Aorta (tissue), 5 donors: ENCODE measurements around the gene CCM2. TPM values are rescaled to one million over a fixed set of nuclear protein-coding genes. Genes with fewer than 3 reads are reported as not detected.

Experiments
- ATAC-seq: fragments of 200-7000 bp; cut with Tn5 transposase; one replicate; pipeline ENCODE4 v1.9.1; 2022; ENCODE audit warnings: moderate library complexity; ENCODE audit not compliant: low FRiP score
- DNase-seq, 2 donors: peaks; one replicate each; pipeline ENCODE4 v3.0.0-alpha.2; 2020
- H3K27ac ChIP-seq, 2 donors: one replicate each; pipeline ENCODE4 v1.5.1; 2013; ENCODE audit warnings: low read length in 2 of 2, mild to moderate bottlenecking in 2 of 2, moderate library complexity in 2 of 2, control low read depth in 1 of 2, inconsistent platforms in 1 of 2, low read depth in 1 of 2
- H3K27me3 ChIP-seq, 2 donors: one replicate each; pipeline ENCODE4 v1.6.1; 2013; ENCODE audit warnings: control low read depth in 1 of 2, low read length in 1 of 2, mild to moderate bottlenecking in 1 of 2, moderate library complexity in 1 of 2; ENCODE audit not compliant: insufficient read depth in 2 of 2, control insufficient read depth in 1 of 2
- H3K36me3 ChIP-seq, 2 donors: one replicate each; pipeline ENCODE4 v1.6.1; 2013; ENCODE audit warnings: control low read depth in 1 of 2, low read length in 1 of 2, mild to moderate bottlenecking in 1 of 2; ENCODE audit not compliant: insufficient read depth in 2 of 2, control insufficient read depth in 1 of 2
- H3K4me1 ChIP-seq, 2 donors: one replicate each; pipeline ENCODE4 v1.6.1; 2013; ENCODE audit warnings: low read length in 2 of 2, control low read depth in 1 of 2, mild to moderate bottlenecking in 1 of 2, moderate library complexity in 1 of 2; ENCODE audit not compliant: insufficient read depth in 2 of 2, control insufficient read depth in 1 of 2
- H3K4me3 ChIP-seq, 2 donors: one replicate each; pipeline ENCODE4 v1.5.1; 2013; ENCODE audit warnings: low read length in 2 of 2, control low read depth in 1 of 2, mild to moderate bottlenecking in 1 of 2
- H3K9me3 ChIP-seq: one replicate; pipeline ENCODE4 v1.6.1; 2013; ENCODE audit warnings: mild to moderate bottlenecking, low read length; ENCODE audit not compliant: control insufficient read depth
- WGBS, 2 donors: extraction: QIAGEN DNeasy Blood & Tissue Kit; methylation state at CpG; one replicate each; pipeline ENCODE4 v1.1.7; 2013; 5-methylcytosine and 5-hydroxymethylcytosine counted together
- intact Hi-C, 2 donors: fragments of 100-400 bp; cut with DNase I; formaldehyde crosslinking; loops; one replicate each; pipeline versions ENCODE4 v1.14.2 to v1.15.0; 2022
- polyA plus RNA-seq, 2 donors: library from polyadenylated mRNA; stranded (reverse); fragments of 200-250 nt; gene quantifications; one replicate each; pipeline ENCODE4 v1.2.3, GENCODE V29; 2013
- total RNA-seq, 2 donors: library from RNA; stranded (reverse); fragmentation: NEBNext Ultra II Directional; extraction: Animal tissue kit (Norgen Biotek cat#: 25700); gene quantifications; one replicate each; pipeline ENCODE4 v1.2.1, GENCODE V29; 2021
- donor health status: healthy with polysubstance abuse.
- donor health status: Bipolar disorder and iron deficiency.
- donor health status: DM: no; HTN: no; CAD: no.
- donor health status: DM: no; HTN: no; CAD: no.
- donor health status: DM: yes; HTN: yes; CAD: no.

CCM2 gene
- total and polyA plus RNA-seq, 4 donors, result 32.7 to 49.1 (median 40.1) TPM

DNA sequence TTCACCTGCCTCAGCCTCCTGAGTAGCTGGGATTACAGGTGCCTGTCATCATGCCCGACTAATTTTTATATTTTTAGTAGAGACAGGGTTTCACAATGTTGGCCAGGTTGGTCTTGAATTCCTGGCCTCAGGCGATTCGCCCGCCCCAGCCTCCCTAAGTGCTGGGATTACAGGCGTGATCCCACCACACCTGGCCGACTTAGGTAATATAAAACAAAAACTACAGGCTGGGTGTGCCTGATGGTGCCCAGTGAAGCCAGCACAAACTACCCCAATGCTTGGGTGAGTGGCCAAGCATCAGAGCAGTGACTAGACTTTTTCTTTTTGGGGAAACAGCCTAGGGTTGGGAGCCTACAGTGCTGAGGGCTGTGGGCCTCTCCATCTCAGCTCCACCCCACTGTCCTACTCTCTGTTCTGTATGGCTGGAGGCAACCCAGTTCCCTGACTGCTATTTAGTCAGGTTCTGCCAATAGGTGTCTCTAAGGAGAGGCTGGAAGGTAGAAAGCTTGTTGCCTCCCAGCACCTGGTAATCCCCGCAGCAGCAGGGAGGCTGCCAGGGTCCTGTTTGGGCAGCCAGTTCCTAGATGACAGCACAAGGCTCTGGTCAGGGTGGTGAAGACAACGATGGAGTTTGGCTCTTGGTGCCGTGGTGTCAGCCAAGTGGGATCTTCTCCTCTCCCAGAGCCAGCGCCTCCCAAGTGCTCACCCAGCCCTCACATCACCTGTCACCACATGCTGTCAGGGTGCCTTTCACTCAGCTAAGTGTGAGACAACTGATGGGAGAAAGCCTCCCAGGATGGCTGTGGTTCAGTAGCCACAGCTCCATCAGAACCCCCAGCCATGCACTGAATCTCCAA is 99.2 kb downstream of the CCM2 start:
- WGBS, 2 donors, result 86 to 90% methylated on average over 10 of the region's 10 CpGs
- Histone ChIP-seq H3K27ac (no peak overlapping the region), H3K27me3 (no peaks in the 10 kb centered on the region), H3K9me3 (no peaks in the 10 kb centered on the region), H3K36me3 (peaks cover 0 to 16% of the 10 kb centered on the region in 2 donors), H3K4me1 (no peaks in the 10 kb centered on the region), H3K4me3 (no peak overlapping the region)
- DNase-seq (peak in 1 of 2 donors; percentile 33), ATAC-seq (no peak)
- intact Hi-C loops, result no loop called here

DNA sequence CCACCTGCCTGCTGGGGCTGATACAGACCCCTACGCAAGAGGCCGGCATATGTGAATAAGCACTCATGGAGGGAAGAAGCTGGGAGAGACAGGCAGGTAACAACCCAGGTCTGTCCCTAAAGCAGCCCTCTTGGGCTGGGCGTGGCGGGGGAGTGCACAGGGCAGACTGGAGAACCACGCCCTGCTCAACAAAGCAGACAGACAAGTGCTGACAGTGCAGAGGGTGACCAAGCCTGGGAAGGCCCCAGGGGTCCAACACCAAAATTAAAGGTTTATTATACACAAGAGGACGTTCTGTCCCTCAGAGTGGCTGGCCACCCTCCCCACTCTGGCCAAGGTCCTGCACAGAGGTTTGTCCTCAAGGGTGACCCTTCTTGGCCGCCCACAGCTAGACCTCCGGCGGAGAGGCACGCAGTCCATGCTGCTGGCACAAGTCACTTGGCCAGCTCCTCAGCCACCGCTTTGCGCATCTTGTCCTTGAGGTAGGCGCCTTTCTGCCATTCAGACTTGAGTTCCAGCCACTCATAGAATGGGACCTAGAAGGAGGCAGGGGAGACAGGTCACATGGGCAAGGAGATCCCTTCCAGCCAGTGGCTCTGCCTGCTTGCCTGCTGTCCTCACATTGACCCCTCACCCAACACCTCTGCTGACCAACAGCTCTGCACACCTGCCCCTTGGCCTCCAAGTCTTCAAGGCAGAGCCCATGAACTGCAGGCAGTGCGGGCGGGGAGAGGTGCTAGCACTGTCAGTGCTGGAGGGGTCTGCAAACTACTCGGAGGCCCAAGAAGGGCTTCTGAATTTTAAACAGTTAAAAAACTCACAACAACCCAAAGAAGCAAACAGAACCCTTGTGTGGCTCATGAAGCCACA is 100.1 kb downstream of the CCM2 start:
- peak in 1 of 2 donors; percentile 59 for DNase-seq
- no peak for ATAC-seq
- Histone ChIP-seq H3K36me3 (peaks cover 0 to 17% of the 10 kb centered on the region in 2 donors), H3K27me3 (no peaks in the 10 kb centered on the region), H3K9me3 (no peaks in the 10 kb centered on the region), H3K4me1 (no peaks in the 10 kb centered on the region), H3K27ac (no peak overlapping the region), H3K4me3 (no peak overlapping the region)
- WGBS, 2 donors, result 91% methylated on average over 15 to 16 of the region's 16 CpGs
- intact Hi-C loops, result no loop called here

DNA sequence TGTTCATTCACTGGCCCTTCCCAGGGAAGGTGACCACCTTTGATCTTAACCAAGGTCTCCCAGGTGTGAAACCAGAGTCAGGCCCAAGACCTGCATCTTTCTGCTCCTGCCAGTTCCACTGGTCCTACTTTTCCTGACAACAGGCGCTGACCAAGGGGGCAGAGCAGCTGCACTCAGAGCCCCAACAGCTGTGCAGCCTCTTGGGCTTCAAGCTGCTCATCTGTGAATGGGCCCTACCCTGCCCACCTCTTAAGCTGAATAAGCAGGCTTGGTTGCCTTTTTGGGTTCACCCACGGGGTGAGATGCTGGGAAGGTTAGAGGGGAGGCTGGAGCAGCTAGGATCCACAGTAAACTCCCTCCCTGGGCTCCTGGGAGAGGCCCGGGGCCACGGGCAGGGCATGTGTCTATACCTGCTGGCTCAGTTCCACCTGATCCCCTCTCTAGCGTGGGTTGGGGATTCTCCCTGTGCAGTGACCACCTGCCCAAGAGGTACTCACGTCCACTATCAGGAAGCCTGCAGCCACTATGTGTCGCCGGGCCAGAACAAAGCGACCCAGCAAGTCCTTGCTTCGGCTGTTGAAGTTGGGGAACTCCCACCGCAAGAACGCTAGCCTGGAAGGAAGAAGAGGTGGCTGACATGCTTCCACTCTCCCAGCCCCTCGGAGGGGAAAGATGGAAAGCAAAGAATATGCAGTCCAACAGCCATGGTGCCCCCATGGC is 100.9 kb downstream of the CCM2 start:
- ATAC-seq (no peak), DNase-seq (peak; percentile 22 to 48)
- H3K9me3 ChIP-seq, result no peaks in the 10 kb centered on the region
- H3K27ac ChIP-seq, result no peak overlapping the region
- H3K4me3 ChIP-seq, result no peak overlapping the region
- no peaks in the 10 kb centered on the region for H3K27me3 ChIP-seq
- WGBS, 2 donors, result 91 to 92% methylated on average over 13 of the region's 13 CpGs
- H3K4me1 ChIP-seq, result no peaks in the 10 kb centered on the region
- intact Hi-C loops, result no loop called here
- peaks cover 0 to 20% of the 10 kb centered on the region in 2 donors for H3K36me3 ChIP-seq

DNA sequence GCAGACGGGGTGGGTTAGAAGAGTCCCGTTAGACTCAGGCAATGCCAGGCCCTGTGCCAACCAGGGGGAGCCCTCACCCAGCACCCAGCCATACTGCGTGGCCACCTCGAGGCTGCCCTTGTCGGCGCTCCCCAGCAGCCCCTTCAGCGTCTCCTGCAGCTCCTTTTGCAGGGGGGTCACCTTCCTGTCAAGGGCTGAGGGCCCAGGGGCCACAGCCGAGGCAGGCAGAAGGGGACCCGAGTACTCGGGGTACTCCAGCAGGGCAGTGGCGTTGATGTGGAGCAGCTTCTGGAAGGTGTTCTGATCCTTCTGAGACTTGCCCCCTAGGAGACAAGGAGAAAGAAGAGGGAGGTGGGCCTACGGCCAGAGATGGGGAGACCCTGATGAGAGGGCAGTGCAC is 101.7 kb downstream of the CCM2 start:
- 90 to 91% methylated on average over 11 to 12 of the region's 12 CpGs for WGBS, 2 donors
- intact Hi-C loops, result no loop called here

DNA sequence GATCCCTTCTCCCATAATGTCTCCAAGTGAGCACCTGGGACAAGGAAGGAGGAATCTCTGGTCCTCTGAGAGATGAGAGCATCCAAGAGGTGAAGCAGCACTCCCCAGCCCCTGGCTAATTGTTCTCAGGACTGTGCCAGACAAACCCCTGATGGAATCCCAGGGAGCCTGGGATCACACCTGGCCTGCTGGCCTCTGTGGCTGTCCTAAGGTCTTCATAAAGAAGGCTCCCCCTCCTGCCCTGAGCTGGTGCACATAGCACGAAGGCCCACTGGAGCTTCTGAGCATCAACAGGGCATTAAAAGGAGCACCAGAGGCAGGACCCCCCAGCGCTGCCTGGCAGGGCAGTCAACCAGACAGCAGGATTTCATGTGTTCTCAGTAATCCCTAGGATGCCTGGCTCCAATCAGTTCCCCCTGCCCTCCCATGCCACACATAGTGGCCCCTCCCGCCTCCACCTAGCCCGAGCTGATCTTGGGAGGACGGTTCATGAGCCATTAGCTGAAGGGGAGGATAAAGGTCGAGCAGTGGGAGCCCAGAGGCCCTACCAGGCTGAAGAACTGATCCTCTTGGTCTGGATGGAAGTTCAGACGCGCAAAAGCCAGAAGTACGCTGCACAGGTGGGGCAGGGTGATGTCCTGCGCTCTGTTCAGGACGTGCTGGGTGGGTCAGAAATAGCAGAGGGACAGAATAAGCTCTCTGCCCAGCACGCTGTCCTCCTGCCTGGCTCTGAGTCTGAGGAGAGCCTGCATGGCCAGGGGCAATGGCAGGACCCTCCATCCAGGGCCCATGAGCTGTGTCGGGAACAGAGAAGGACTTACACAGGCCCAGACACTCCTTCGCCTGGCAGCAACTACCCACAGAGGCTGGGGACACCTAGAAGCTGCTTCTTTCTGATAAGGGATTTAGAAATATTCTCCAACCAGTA is 103.0 kb downstream of the CCM2 start:
- intact Hi-C loops, result no loop called here

More for the DNA sequence above, 101.7 kb downstream of the CCM2 start:
- DNase-seq (peak in 1 of 2 donors; percentile 58), ATAC-seq (no peak)
- H3K9me3 ChIP-seq, result no peaks in the 10 kb centered on the region
- peaks cover 0 to 20% of the 10 kb centered on the region in 2 donors for H3K36me3 ChIP-seq
- no peak overlapping the region for H3K27ac ChIP-seq
- no peaks in the 10 kb centered on the region for H3K4me1 ChIP-seq
- H3K27me3 ChIP-seq, result no peaks in the 10 kb centered on the region
- H3K4me3 ChIP-seq, result no peak overlapping the region

DNA sequence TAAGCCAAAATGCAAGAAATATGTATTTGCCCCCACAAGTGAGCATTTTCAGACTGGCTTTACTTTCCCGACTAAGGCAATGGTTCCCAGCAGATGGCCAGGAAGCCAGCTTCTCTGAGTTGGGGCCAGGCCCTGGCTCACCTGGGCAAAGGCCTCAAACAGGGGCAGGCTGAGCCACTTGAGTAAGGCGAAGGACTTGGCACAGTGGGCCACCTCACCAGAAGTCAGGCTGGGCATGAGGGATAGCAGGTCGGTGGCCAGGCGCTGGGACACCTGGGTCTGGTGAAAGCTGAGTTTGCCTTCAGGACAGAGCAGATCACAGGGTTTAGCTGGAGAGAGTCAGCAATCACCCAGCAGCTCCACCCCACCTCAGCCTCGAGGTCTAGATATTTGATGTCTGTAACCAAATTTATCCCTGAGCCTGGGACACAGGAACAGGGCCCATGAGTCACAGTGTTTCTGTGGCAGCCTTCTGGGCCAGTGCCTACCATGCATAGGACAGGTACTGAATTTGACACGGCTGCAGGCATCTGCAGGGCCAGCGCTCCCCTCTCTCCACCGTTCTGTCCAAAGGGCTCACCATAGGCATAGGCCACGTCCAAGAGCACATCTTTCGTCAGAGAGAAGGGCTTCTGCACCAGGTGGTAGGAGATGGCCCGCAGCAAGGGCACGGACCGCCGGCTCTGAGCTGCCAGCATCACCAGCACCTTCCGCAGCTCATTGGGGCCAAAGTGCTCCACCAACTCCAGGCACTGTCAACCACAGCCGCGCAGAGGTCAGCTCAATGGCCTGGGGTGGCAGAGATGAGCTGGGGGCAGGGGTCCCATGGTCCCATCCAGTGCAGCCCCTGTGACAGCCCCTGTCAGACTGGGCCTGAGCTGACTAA is 104.2 kb downstream of the CCM2 start:
- intact Hi-C loops, result no loop called here
- Histone ChIP-seq H3K9me3 (no peaks in the 10 kb centered on the region), H3K27ac (no peak overlapping the region), H3K4me3 (no peak overlapping the region), H3K27me3 (no peaks in the 10 kb centered on the region), H3K4me1 (no peaks in the 10 kb centered on the region), H3K36me3 (peaks cover 6 to 28% of the 10 kb centered on the region in 2 donors)
- 92 to 93% methylated on average over 17 of the region's 17 CpGs for WGBS, 2 donors
- DNase-seq, result peak; percentile 41 to 69
- no peak for ATAC-seq

More for the DNA sequence above, 103.0 kb downstream of the CCM2 start:
- Histone ChIP-seq H3K27ac (no peak overlapping the region), H3K9me3 (no peaks in the 10 kb centered on the region), H3K4me3 (no peak overlapping the region), H3K4me1 (no peaks in the 10 kb centered on the region), H3K27me3 (no peaks in the 10 kb centered on the region), H3K36me3 (peaks cover 3 to 24% of the 10 kb centered on the region in 2 donors)
- 86 to 91% methylated on average over 14 of the region's 14 CpGs for WGBS, 2 donors
- no peak for ATAC-seq
- DNase-seq, result peak; percentile 21 to 55

DNA sequence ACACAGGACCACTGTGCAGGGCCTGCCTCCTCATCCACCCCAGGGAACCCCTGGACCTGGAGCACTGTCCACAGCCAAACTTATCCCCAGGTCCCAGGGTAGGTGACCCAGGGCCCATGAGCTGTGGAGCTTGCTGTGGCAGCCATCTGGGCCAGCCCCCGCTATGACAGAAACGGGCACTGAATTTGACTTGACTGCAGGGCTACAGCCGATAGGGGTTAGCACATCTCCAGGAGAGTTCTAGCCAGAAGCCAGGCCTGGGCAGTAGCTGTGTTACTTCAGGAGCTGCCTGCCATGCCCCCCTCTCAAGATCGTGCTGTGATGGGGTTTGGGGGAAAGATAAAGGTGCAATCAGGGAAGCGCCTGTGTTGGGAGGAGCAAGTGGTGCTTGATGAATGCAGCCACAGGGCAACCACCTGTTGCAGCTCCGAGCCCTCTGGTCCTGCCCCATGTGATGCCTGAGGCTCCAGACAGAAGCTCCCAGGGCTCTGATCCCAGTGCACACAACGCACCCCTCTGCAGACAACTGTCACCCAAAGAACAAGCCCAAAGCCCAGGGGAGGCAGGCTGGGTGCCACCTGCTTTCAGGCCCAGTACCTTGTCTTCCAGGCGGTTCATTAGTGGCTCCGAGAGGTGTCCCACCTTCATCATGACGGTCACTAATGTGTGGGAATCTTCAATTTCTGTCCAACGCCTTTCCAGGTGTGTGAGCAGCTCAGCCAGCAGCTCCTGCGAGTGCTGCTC is 105.0 kb downstream of the CCM2 start:
- peaks cover 6 to 22% of the 10 kb centered on the region in 2 donors for H3K36me3 ChIP-seq
- intact Hi-C loops, result no loop called here
- DNase-seq, result peak in 1 of 2 donors; percentile 17

More for the DNA sequence above, 105.0 kb downstream of the CCM2 start:
- Histone ChIP-seq H3K27me3 (no peaks in the 10 kb centered on the region), H3K27ac (no peak overlapping the region), H3K4me3 (no peak overlapping the region), H3K9me3 (no peaks in the 10 kb centered on the region), H3K4me1 (no peaks in the 10 kb centered on the region)
- ATAC-seq, result no peak
- WGBS, 2 donors, result 92 to 93% methylated on average over 12 of the region's 12 CpGs
